ENCODE measurements around the gene EPHB6. TPM values are rescaled to one million over a fixed set of nuclear protein-coding genes. Genes with fewer than 3 reads are reported as not detected.

The EPHB6 gene
- total RNA-seq, 2 experiments from 2014 or later = 0.41 to 0.57 TPM

DNA sequence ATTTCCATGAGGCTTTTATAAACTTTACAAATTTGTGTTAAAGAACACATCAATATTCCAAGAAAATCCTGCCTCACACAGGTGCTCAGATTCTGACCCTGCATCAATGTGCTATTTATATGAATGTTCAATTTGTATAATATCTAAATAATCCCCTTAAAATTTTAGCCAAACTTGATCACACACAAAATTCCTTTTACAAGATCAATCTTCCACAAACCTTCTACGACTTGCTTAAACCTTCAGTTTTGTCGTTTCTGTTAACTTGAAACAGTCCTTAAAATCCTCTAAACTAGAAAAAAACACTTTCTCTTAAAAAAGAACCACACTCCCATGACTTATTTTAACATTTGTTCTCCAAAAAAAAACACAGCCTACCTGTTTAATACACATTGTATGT is 50.9 kb downstream of the EPHB6 start:
- Histone ChIP-seq H3K4me1 (ENCODE audit: insufficient read depth, low read length, poor library complexity, severe bottlenecking) (no peaks in the 10 kb centered on the region), H3K4me2 (ENCODE audit: low read length) (no peak overlapping the region), H3K9me3 (ENCODE audit: low read length) (peaks cover 12% of the 10 kb centered on the region; the same call in 1 of the 2 replicates), H3K79me2 (ENCODE audit: insufficient read depth, low read depth, low read length) (no peaks in the 10 kb centered on the region), H3K4me3 (ENCODE audit: low read depth, low read length, poor library complexity, severe bottlenecking) (no peak overlapping the region), H3K36me3 (ENCODE audit: insufficient read depth, low read length) (no peaks in the 10 kb centered on the region), H3K9me2 (ENCODE audit: insufficient read depth, low read length) (no peaks in the 10 kb centered on the region), H4K20me1 (ENCODE audit: insufficient read depth, low read length) (no peaks in the 10 kb centered on the region), H2AFZ (ENCODE audit: low read length) (no peak overlapping the region), H3K27ac (ENCODE audit: low read depth, low read length, poor library complexity, severe bottlenecking) (no peak overlapping the region)
- BruUV-seq (replicated peaks) = no TSS peak
- ChIA-PET CTCF (ENCODE audit: unreplicated experiment) (no interaction called here), POLR2A (no interaction called here)
- intact Hi-C loops (cut with micrococcal nuclease; ENCODE audit: unreplicated experiment) = no loop called here
- TF ChIP-seq, protein P1, sequence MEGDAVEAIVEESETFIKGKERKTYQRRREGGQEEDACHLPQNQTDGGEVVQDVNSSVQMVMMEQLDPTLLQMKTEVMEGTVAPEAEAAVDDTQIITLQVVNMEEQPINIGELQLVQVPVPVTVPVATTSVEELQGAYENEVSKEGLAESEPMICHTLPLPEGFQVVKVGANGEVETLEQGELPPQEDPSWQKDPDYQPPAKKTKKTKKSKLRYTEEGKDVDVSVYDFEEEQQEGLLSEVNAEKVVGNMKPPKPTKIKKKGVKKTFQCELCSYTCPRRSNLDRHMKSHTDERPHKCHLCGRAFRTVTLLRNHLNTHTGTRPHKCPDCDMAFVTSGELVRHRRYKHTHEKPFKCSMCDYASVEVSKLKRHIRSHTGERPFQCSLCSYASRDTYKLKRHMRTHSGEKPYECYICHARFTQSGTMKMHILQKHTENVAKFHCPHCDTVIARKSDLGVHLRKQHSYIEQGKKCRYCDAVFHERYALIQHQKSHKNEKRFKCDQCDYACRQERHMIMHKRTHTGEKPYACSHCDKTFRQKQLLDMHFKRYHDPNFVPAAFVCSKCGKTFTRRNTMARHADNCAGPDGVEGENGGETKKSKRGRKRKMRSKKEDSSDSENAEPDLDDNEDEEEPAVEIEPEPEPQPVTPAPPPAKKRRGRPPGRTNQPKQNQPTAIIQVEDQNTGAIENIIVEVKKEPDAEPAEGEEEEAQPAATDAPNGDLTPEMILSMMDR (conservative IDR thresholded peaks at IDR 0.05; ENCODE audit: low read length) = no peak
- DNase-seq (ENCODE audit: low spot score) = no peak

DNA sequence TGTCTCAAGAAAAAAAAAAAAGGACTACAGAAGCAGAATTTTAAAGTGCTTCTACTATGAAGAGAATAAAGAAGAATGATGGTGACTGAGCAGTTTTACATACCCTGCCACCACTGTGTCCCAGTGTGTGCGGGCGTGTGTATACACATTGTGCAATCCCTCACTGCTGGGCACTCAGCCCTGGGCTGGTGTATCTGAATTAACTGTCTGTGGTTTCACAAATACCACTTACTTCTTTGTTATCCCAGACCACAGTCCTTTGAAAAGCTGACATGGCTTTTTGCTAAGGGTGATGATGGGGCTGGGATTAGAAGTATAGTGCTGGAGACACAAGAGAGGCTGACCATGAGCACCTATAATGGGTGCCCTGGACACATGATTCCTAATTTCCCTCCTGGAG is 51.8 kb downstream of the EPHB6 start:
- no TSS peak for BruUV-seq (replicated peaks)

DNA sequence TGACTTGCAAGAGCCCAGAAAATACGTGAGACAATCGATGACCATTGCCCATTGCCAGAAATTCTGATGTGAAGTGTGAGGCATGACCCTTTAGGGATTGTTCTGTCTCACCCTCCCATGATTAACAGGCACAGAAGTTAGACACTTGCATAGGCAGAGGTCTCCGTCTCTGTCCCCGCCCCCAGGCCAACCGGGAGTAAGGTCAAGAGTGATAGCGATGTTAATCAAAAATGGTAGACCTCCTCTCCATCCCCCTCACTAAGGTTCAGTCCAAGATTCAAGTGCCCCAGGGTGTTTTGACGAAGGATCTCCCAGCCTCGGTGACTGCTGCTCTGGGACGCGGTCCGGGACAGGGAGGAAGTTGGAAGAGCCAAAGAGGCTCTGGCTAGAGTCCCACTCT is 53.4 kb downstream of the EPHB6 start:
- BruUV-seq (replicated peaks) = no TSS peak
- CTCF ChIA-PET (ENCODE audit: unreplicated experiment) = no interaction called here
- H3K9me2 ChIP-seq (ENCODE audit: insufficient read depth, low read length) = no peaks in the 10 kb centered on the region
- no peaks in the 10 kb centered on the region for H3K4me1 ChIP-seq (ENCODE audit: insufficient read depth, low read length, poor library complexity, severe bottlenecking)
- no peak for TF ChIP-seq EZH2phosphoT487 (IDR thresholded peaks at IDR 0.05; ENCODE audit: borderline replicate concordance, low read depth, low read length)
- TF ChIP-seq, protein P1 (conservative IDR thresholded peaks at IDR 0.05; ENCODE audit: low read length) = no peak
- H3K79me2 ChIP-seq (ENCODE audit: insufficient read depth, low read depth, low read length) = no peaks in the 10 kb centered on the region
- H3K27ac ChIP-seq (ENCODE audit: low read depth, low read length, poor library complexity, severe bottlenecking) = no peak overlapping the region
- no peak overlapping the region for H3K4me3 ChIP-seq (ENCODE audit: low read depth, low read length, poor library complexity, severe bottlenecking)
- DNase-seq (ENCODE audit: low spot score) = no peak
- peaks cover 12% of the 10 kb centered on the region; the same call in 1 of the 2 replicates for H3K9me3 ChIP-seq (ENCODE audit: low read length)
- H3K36me3 ChIP-seq (ENCODE audit: insufficient read depth, low read length) = no peaks in the 10 kb centered on the region
- H3K4me2 ChIP-seq (ENCODE audit: low read length) = no peak overlapping the region
- intact Hi-C loops (cut with micrococcal nuclease; ENCODE audit: unreplicated experiment) = no loop called here
- no peaks in the 10 kb centered on the region for H4K20me1 ChIP-seq (ENCODE audit: insufficient read depth, low read length)
- POLR2A ChIA-PET = no interaction called here
- no peak overlapping the region for H2AFZ ChIP-seq (ENCODE audit: low read length)

More for the DNA sequence above, 51.8 kb downstream of the EPHB6 start:
- no peaks in the 10 kb centered on the region for H3K9me2 ChIP-seq (ENCODE audit: insufficient read depth, low read length)
- H4K20me1 ChIP-seq (ENCODE audit: insufficient read depth, low read length) = no peaks in the 10 kb centered on the region
- intact Hi-C loops (cut with micrococcal nuclease; ENCODE audit: unreplicated experiment) = no loop called here
- peaks cover 12% of the 10 kb centered on the region; the same call in 1 of the 2 replicates for H3K9me3 ChIP-seq (ENCODE audit: low read length)
- H2AFZ ChIP-seq (ENCODE audit: low read length) = no peak overlapping the region
- POLR2A ChIA-PET = no interaction called here
- no peak overlapping the region for H3K4me3 ChIP-seq (ENCODE audit: low read depth, low read length, poor library complexity, severe bottlenecking)
- no peak for DNase-seq (ENCODE audit: low spot score)
- TF ChIP-seq, protein P1 (conservative IDR thresholded peaks at IDR 0.05; ENCODE audit: low read length) = no peak
- TF ChIP-seq EZH2phosphoT487 (IDR thresholded peaks at IDR 0.05; ENCODE audit: borderline replicate concordance, low read depth, low read length) = no peak
- H3K27ac ChIP-seq (ENCODE audit: low read depth, low read length, poor library complexity, severe bottlenecking) = no peak overlapping the region
- no peaks in the 10 kb centered on the region for H3K4me1 ChIP-seq (ENCODE audit: insufficient read depth, low read length, poor library complexity, severe bottlenecking)
- CTCF ChIA-PET (ENCODE audit: unreplicated experiment) = no interaction called here
- no peak overlapping the region for H3K4me2 ChIP-seq (ENCODE audit: low read length)
- no peaks in the 10 kb centered on the region for H3K36me3 ChIP-seq (ENCODE audit: insufficient read depth, low read length)
- H3K79me2 ChIP-seq (ENCODE audit: insufficient read depth, low read depth, low read length) = no peaks in the 10 kb centered on the region

Data from OCI-LY7 (cell line).